GM23338 (cell line): ENCODE results near the gene CFAP100.

Experiments
- CREB1 ChIP-seq: fragments of 250-450 bp; sonication (Bioruptor Pico); IDR thresholded peaks from 2 replicates; pipeline ENCODE4 v1.5.0; 2020; ENCODE audit warnings: low read depth, mild to moderate bottlenecking, moderate library complexity
- CTCF ChIP-seq, 2 experiments: fragments of 200-600 bp in 1 of 2; sonication (generic) in 1 of 2; conservative IDR thresholded peaks; 2 replicates each; pipeline versions ENCODE4 v1.5.1 to v1.6.1; 2016 to 2017; ENCODE audit warnings: antibody characterized with exemption in 2 of 2, low read depth in 2 of 2, mild to moderate bottlenecking in 2 of 2, moderate library complexity in 1 of 2
- EZH2 ChIP-seq: fragments of 200-600 bp; sonication (generic); IDR thresholded peaks from one replicate; pipeline ENCODE4 v1.8.0; 2017; ENCODE audit warnings: antibody characterized with exemption, mild to moderate bottlenecking, low read depth; ENCODE audit not compliant: unreplicated experiment
- EZH2phosphoT487 ChIP-seq: fragments of 200-600 bp; sonication (generic); IDR thresholded peaks from one replicate; pipeline ENCODE4 v1.8.1; 2018; ENCODE audit warnings: antibody characterized with exemption; ENCODE audit not compliant: unreplicated experiment
- JUNB ChIP-seq: IDR thresholded peaks from one replicate; pipeline ENCODE4 v1.6.1; 2016; ENCODE audit warnings: antibody characterized with exemption; ENCODE audit not compliant: unreplicated experiment
- POLR2AphosphoS5 ChIP-seq: IDR thresholded peaks from 2 replicates; pipeline ENCODE4 v1.6.1; 2016; ENCODE audit warnings: antibody characterized with exemption, low read depth
- STAT1 ChIP-seq: IDR thresholded peaks from one replicate; pipeline ENCODE4 v1.6.1; 2016; ENCODE audit warnings: antibody characterized with exemption; ENCODE audit not compliant: unreplicated experiment
- ZNF114 ChIP-seq: fragments of 250-450 bp; sonication (Bioruptor Pico); IDR thresholded peaks from 2 replicates; pipeline ENCODE4 v1.5.0; 2020; ENCODE audit warnings: mild to moderate bottlenecking, moderate library complexity
- TF ChIP-seq, protein P1 (sequence below): IDR thresholded peaks from one replicate; pipeline ENCODE4 v1.6.1; 2018; ENCODE audit warnings: antibody characterized with exemption; ENCODE audit not compliant: unreplicated experiment

DNA sequence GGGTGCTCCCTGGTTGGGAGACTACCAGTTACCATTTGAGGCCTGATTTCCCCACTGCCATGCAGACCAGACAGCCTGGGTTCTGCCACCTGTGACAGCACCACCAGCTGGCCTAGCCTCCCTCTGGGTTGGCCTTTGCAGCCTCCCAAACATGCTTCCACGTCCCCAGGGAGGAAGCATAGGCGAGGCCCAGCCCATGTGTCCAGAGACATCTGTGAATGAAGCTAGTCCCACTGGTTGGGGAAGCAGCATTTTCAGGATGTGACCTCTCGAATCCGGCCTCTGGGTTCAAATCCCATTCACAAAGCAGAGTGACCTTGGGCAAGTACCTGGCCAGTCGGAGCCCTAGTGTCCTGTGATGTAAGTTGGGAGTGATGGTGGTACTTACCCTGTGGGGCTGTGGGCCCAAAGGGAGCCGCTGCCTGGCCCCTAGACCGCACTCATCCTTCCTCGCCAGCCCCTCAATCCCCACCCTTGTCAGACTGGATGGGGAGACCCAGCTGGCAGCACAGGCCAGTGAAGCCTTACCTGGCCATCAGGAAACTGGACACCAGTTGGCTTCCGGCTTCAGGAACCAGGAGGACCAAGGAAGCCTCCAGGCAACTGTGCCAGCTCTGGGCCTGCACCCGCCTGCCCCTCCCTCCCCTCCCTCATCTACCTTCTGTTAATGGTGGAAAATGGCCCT is 43.5 kb upstream of the CFAP100 start:
- TF ChIP-seq CTCF (conservative IDR thresholded peaks at IDR 0.05; ENCODE audit: low read depth in 2 of 2), result no peak
- TF ChIP-seq STAT1, result no peak
- TF ChIP-seq, protein P1, sequence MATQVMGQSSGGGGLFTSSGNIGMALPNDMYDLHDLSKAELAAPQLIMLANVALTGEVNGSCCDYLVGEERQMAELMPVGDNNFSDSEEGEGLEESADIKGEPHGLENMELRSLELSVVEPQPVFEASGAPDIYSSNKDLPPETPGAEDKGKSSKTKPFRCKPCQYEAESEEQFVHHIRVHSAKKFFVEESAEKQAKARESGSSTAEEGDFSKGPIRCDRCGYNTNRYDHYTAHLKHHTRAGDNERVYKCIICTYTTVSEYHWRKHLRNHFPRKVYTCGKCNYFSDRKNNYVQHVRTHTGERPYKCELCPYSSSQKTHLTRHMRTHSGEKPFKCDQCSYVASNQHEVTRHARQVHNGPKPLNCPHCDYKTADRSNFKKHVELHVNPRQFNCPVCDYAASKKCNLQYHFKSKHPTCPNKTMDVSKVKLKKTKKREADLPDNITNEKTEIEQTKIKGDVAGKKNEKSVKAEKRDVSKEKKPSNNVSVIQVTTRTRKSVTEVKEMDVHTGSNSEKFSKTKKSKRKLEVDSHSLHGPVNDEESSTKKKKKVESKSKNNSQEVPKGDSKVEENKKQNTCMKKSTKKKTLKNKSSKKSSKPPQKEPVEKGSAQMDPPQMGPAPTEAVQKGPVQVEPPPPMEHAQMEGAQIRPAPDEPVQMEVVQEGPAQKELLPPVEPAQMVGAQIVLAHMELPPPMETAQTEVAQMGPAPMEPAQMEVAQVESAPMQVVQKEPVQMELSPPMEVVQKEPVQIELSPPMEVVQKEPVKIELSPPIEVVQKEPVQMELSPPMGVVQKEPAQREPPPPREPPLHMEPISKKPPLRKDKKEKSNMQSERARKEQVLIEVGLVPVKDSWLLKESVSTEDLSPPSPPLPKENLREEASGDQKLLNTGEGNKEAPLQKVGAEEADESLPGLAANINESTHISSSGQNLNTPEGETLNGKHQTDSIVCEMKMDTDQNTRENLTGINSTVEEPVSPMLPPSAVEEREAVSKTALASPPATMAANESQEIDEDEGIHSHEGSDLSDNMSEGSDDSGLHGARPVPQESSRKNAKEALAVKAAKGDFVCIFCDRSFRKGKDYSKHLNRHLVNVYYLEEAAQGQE, result no peak
- TF ChIP-seq EZH2phosphoT487, result no peak
- no peak for TF ChIP-seq EZH2
- no peak for TF ChIP-seq JUNB
- no peak for TF ChIP-seq ZNF114
- no peak for TF ChIP-seq CREB1 (CRISPR knock-in tag)
- TF ChIP-seq POLR2AphosphoS5, result no peak
